Measurements from ENCODE around the gene CAV3. TPM values are rescaled to one million over a fixed set of nuclear protein-coding genes. Genes with fewer than 3 reads are reported as not detected.

The CAV3 gene
- total and polyA plus RNA-seq, 4 donors, result not detected

GRCh38 chr3:8723612-8724011 lies 10.0 kb upstream of the CAV3 start:
- H3K4me3 ChIP-seq (ENCODE audit: low read depth in 1 of 3, low read length in 3 of 3), result no peak overlapping the region

DNA sequence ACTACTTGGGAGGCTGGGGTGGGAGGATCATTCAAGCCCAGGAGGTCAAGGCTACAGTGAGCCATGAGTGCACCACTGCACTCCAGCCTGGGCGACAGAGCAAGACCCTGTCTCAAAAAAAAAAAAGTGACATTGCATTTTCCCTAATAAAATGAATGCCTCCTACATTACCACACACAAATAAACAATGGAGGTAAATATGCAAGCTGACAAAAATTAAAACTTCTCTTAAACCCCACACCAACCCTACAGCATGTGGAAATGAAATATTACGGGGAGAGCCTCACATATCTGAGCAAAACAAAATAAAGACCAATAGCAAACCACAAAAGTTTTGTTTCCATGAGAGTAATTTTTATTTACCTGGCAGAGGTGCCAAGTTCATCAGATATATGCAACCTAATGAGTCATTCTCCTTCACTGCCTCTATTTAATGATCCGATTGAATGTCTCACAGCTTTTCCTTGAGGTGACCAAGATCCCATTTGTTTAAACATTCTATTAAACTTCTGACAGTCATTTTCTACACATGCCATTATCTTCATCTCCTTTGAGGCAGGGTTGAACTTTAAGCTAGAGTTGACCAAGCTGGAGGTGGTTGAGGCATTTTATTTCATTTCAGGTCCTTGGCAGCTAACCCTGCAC lies 9.4 kb upstream of the CAV3 start:
- DNase-seq (ENCODE audit: low spot score), result no peak
- peaks cover 5 to 7% (median 6%) of the 10 kb centered on the region in 4 donors for H3K9me3 ChIP-seq (ENCODE audit: control insufficient read depth in 4 of 4, low read length in 3 of 4)
- no peaks in the 10 kb centered on the region for H3K27me3 ChIP-seq (ENCODE audit: control insufficient read depth in 4 of 4, insufficient read depth in 4 of 4, low read length in 3 of 4)
- WGBS, result 78% methylated on average over 3 of the region's 3 CpGs
- no peak overlapping the region for H3K9ac ChIP-seq (ENCODE audit: low read depth in 1 of 2, low read length in 2 of 2)
- no peaks in the 10 kb centered on the region for H3K4me1 ChIP-seq (ENCODE audit: control insufficient read depth in 4 of 4, insufficient read depth in 4 of 4, low read length in 3 of 4)
- H3K4me3 ChIP-seq (ENCODE audit: low read depth in 1 of 3, low read length in 3 of 3), result no peak overlapping the region
- H3K27ac ChIP-seq (ENCODE audit: low read depth in 1 of 2, low read length in 2 of 2), result no peak overlapping the region
- no peaks in the 10 kb centered on the region for H3K36me3 ChIP-seq (ENCODE audit: control insufficient read depth in 4 of 4, insufficient read depth in 3 of 4, low read depth in 1 of 4, low read length in 3 of 4)
- TF ChIP-seq GABPA (IDR thresholded peaks at IDR 0.05 in 1 of 2, conservative IDR thresholded peaks at IDR 0.05 in 1 of 2), result no peak
- no peak for TF ChIP-seq YY1 (IDR thresholded peaks at IDR 0.05)
- TF ChIP-seq HNF4A (conservative IDR thresholded peaks at IDR 0.05), result no peak
- TF ChIP-seq, protein P1, sequence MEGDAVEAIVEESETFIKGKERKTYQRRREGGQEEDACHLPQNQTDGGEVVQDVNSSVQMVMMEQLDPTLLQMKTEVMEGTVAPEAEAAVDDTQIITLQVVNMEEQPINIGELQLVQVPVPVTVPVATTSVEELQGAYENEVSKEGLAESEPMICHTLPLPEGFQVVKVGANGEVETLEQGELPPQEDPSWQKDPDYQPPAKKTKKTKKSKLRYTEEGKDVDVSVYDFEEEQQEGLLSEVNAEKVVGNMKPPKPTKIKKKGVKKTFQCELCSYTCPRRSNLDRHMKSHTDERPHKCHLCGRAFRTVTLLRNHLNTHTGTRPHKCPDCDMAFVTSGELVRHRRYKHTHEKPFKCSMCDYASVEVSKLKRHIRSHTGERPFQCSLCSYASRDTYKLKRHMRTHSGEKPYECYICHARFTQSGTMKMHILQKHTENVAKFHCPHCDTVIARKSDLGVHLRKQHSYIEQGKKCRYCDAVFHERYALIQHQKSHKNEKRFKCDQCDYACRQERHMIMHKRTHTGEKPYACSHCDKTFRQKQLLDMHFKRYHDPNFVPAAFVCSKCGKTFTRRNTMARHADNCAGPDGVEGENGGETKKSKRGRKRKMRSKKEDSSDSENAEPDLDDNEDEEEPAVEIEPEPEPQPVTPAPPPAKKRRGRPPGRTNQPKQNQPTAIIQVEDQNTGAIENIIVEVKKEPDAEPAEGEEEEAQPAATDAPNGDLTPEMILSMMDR (IDR thresholded peaks at IDR 0.05; ENCODE audit: low read depth, low read length, missing input control), result no peak
- no peak for TF ChIP-seq RXRA (IDR thresholded peaks at IDR 0.05)
- no peak for TF ChIP-seq RAD21 (IDR thresholded peaks at IDR 0.05)
- TF ChIP-seq JUND (IDR thresholded peaks at IDR 0.05), result no peak
- TF ChIP-seq FOXA1 (IDR thresholded peaks at IDR 0.05), result no peak
- no peak for TF ChIP-seq FOXA2 (IDR thresholded peaks at IDR 0.05)
- TF ChIP-seq, protein P2, sequence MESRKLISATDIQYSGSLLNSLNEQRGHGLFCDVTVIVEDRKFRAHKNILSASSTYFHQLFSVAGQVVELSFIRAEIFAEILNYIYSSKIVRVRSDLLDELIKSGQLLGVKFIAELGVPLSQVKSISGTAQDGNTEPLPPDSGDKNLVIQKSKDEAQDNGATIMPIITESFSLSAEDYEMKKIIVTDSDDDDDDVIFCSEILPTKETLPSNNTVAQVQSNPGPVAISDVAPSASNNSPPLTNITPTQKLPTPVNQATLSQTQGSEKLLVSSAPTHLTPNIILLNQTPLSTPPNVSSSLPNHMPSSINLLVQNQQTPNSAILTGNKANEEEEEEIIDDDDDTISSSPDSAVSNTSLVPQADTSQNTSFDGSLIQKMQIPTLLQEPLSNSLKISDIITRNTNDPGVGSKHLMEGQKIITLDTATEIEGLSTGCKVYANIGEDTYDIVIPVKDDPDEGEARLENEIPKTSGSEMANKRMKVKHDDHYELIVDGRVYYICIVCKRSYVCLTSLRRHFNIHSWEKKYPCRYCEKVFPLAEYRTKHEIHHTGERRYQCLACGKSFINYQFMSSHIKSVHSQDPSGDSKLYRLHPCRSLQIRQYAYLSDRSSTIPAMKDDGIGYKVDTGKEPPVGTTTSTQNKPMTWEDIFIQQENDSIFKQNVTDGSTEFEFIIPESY (IDR thresholded peaks at IDR 0.05), result no peak
- TF ChIP-seq EGR1 (IDR thresholded peaks at IDR 0.05; ENCODE audit: low read depth in 2 of 2), result no peak
- TF ChIP-seq NR2F2 (IDR thresholded peaks at IDR 0.05), result no peak
- TF ChIP-seq TAF1 (conservative IDR thresholded peaks at IDR 0.05), result no peak
- TF ChIP-seq SP1 (IDR thresholded peaks at IDR 0.05), result no peak

More at GRCh38 chr3:8723612-8724011, 10.0 kb upstream of the CAV3 start:
- no peak for DNase-seq (ENCODE audit: low spot score)
- 70% methylated on average over 3 of the region's 3 CpGs for WGBS
- TF ChIP-seq NR2F2 (IDR thresholded peaks at IDR 0.05), result no peak
- TF ChIP-seq HNF4G (IDR thresholded peaks at IDR 0.05), result no peak
- TF ChIP-seq, protein P2 (IDR thresholded peaks at IDR 0.05), result no peak
- no peak for TF ChIP-seq FOXA2 (IDR thresholded peaks at IDR 0.05)
- no peak for TF ChIP-seq MAX (IDR thresholded peaks at IDR 0.05)
- TF ChIP-seq TAF1 (conservative IDR thresholded peaks at IDR 0.05), result no peak
- no peak for TF ChIP-seq EGR1 (IDR thresholded peaks at IDR 0.05; ENCODE audit: low read depth in 2 of 2)
- TF ChIP-seq GABPA (IDR thresholded peaks at IDR 0.05 in 1 of 2, conservative IDR thresholded peaks at IDR 0.05 in 1 of 2), result no peak
- no peak for TF ChIP-seq JUND (IDR thresholded peaks at IDR 0.05)
- TF ChIP-seq, protein P1 (IDR thresholded peaks at IDR 0.05; ENCODE audit: low read depth, low read length, missing input control), result no peak
- no peak for TF ChIP-seq HNF4A (conservative IDR thresholded peaks at IDR 0.05)
- TF ChIP-seq YY1 (IDR thresholded peaks at IDR 0.05), result no peak
- Histone ChIP-seq H3K36me3 (ENCODE audit: control insufficient read depth in 4 of 4, insufficient read depth in 3 of 4, low read depth in 1 of 4, low read length in 3 of 4) (no peaks in the 10 kb centered on the region), H3K9me3 (ENCODE audit: control insufficient read depth in 4 of 4, low read length in 3 of 4) (peaks cover 5 to 7% (median 6%) of the 10 kb centered on the region in 4 donors), H3K9ac (ENCODE audit: low read depth in 1 of 2, low read length in 2 of 2) (no peak overlapping the region), H3K4me1 (ENCODE audit: control insufficient read depth in 4 of 4, insufficient read depth in 4 of 4, low read length in 3 of 4) (no peaks in the 10 kb centered on the region), H3K27ac (ENCODE audit: low read depth in 1 of 2, low read length in 2 of 2) (no peak overlapping the region), H3K27me3 (ENCODE audit: control insufficient read depth in 4 of 4, insufficient read depth in 4 of 4, low read length in 3 of 4) (no peaks in the 10 kb centered on the region)

Measured in liver (tissue), 9 donors.